HepG2 (cell line): ENCODE measurements around the gene CPNE8. TPM values are rescaled to one million over a fixed set of nuclear protein-coding genes. Genes with fewer than 3 reads are reported as not detected.
A peak's percentile ranks its signal among the peaks of the same experiment; 100 is the strongest.

Experiments
- ATAC-seq: fragments of 200-7000 bp; cut with Tn5 transposase; 3 replicates; pipeline ENCODE4 v1.9.1; 2020; ENCODE audit warnings: mild to moderate bottlenecking, moderate library complexity
- BruUV-seq: library from RNA; stranded (reverse); fragments of 400-500 nt; replicated peaks from 2 replicates; lab custom pipeline; 2021; lab: Mats Ljungman, UMichigan
- CTCF ChIA-PET: fragments of 300-600 bp; formaldehyde crosslinking; extraction: SDS; loops from one replicate; lab custom pipeline; 2021; ENCODE audit warnings: low total read pairs, inconsistent platforms, low intra/inter-chr PET ratio; lab: Yijun Ruan, JAX
- POLR2A ChIA-PET: fragments of 350-600 bp; sonication (Branson Sonifier 250); formaldehyde crosslinking; loops from one replicate; lab custom pipeline; 2020; ENCODE audit warnings: antibody characterized with exemption, inconsistent platforms; lab: Yijun Ruan, JAX
- DNase-seq: peaks from one replicate; pipeline ENCODE4 v3.0.0-alpha.2; 2015; ENCODE audit warnings: low spot score
- FAIRE-seq: peaks from 3 replicates; lab custom pipeline; 2011; peaks lifted over from hg19 to GRCh38; lab: Jason Lieb, UNC
- H2AFZ ChIP-seq: one replicate; pipeline ENCODE4 v1.6.1; 2011; ENCODE audit warnings: low read length, inconsistent platforms
- H3K27ac ChIP-seq: fragments of 300-600 bp; 3 replicates; pipeline ENCODE4 v1.8.0; 2011; ENCODE audit warnings: mixed run types, mild to moderate bottlenecking, mixed read lengths, low read length, inconsistent platforms; ENCODE audit not compliant: insufficient read depth; ENCODE audit errors: extremely low read length
- H3K27me3 ChIP-seq, 2 experiments: fragments of 200-600 bp in 1 of 2; 2 replicates in 1 of 2; 3 replicates in 1 of 2; pipeline versions ENCODE4 v1.6.0 to v1.8.0; 2011; ENCODE audit warnings: low read length in 2 of 2, mild to moderate bottlenecking in 2 of 2, moderate library complexity in 2 of 2, inconsistent platforms in 1 of 2; ENCODE audit not compliant: insufficient read depth in 2 of 2, control insufficient read depth in 1 of 2
- H3K36me3 ChIP-seq, 2 experiments: fragments of 200-600 bp in 1 of 2; replicated peaks in 1 of 2; 2 replicates in 1 of 2; 3 replicates in 1 of 2; pipeline versions ENCODE4 v1.5.1 to v1.8.0; 2011; ENCODE audit warnings: low read length in 2 of 2, inconsistent platforms in 1 of 2; ENCODE audit not compliant: insufficient read depth in 2 of 2, control insufficient read depth in 1 of 2
- H3K4me1 ChIP-seq: 2 replicates; pipeline ENCODE4 v1.5.1; 2012; ENCODE audit warnings: low read length, inconsistent platforms; ENCODE audit not compliant: insufficient read depth
- H3K4me2 ChIP-seq: 2 replicates; pipeline ENCODE4 v1.6.0; 2011; ENCODE audit warnings: low read depth, low read length, inconsistent platforms
- H3K4me3 ChIP-seq, 3 experiments: fragments of 200-600 bp in 1 of 3; sonication (generic), shearing (Covaris generic) in 1 of 3; replicated peaks in 1 of 3; 2 replicates each; pipeline ENCODE4 v1.5.1; 2011 to 2016; ENCODE audit warnings: low read length in 3 of 3, inconsistent platforms in 2 of 3, low read depth in 2 of 3, mild to moderate bottlenecking in 2 of 3, control low read depth in 1 of 3, mixed read lengths in 1 of 3; ENCODE audit not compliant: insufficient read depth in 1 of 3
- H3K79me2 ChIP-seq: one replicate; pipeline ENCODE4 v1.6.1; 2011; ENCODE audit warnings: low read length, inconsistent platforms; ENCODE audit not compliant: insufficient read depth
- H3K9ac ChIP-seq: 2 replicates; pipeline ENCODE4 v1.6.0; 2011; ENCODE audit warnings: mild to moderate bottlenecking, low read depth, low read length, inconsistent platforms; ENCODE audit not compliant: insufficient read depth
- H3K9me3 ChIP-seq: 2 replicates; pipeline ENCODE4 v1.5.1; 2012; ENCODE audit warnings: mild to moderate bottlenecking, low read length
- H4K20me1 ChIP-seq: 2 replicates; pipeline ENCODE4 v1.6.0; 2011; ENCODE audit warnings: inconsistent platforms, mild to moderate bottlenecking, low read length, moderate library complexity; ENCODE audit not compliant: insufficient read depth
- CBX2 ChIP-seq, 2 experiments: fragments of 200-600 bp in 1 of 2; sonication (generic); formaldehyde crosslinking in 1 of 2; IDR thresholded peaks; 2 replicates each; pipeline versions ENCODE4 v1.7.0 to v1.8.1; 2018 to 2022; ENCODE audit warnings: low read depth in 2 of 2, low read length in 1 of 2, mild to moderate bottlenecking in 1 of 2, missing genetic modification reagents in 1 of 2
- GMEB1 ChIP-seq: sonication (generic); formaldehyde crosslinking; IDR thresholded peaks from 2 replicates; pipeline ENCODE4 v1.5.1; 2020; ENCODE audit warnings: missing genetic modification reagents, mild to moderate bottlenecking, borderline replicate concordance
- JDP2 ChIP-seq: sonication (generic); formaldehyde crosslinking; IDR thresholded peaks from 2 replicates; pipeline ENCODE4 v1.8.1; 2022; ENCODE audit warnings: missing genetic modification reagents, borderline replicate concordance
- JUND ChIP-seq: sonication (generic); formaldehyde crosslinking; IDR thresholded peaks from 2 replicates; pipeline ENCODE4 v1.8.0; 2022; ENCODE audit warnings: mild to moderate bottlenecking, missing genetic modification reagents
- MAFG ChIP-seq: sonication (generic); formaldehyde crosslinking; IDR thresholded peaks from 2 replicates; pipeline ENCODE4 v1.5.1; 2020; ENCODE audit warnings: mild to moderate bottlenecking, missing genetic modification reagents
- MNT ChIP-seq: fragments of 450-650 bp; IDR thresholded peaks from 2 replicates; pipeline ENCODE4 v1.6.1; 2016
- PREB ChIP-seq: sonication (generic); formaldehyde crosslinking; IDR thresholded peaks from 2 replicates; pipeline ENCODE4 v1.4.0; 2020; ENCODE audit warnings: missing genetic modification reagents
- SETDB1 ChIP-seq: sonication (generic); formaldehyde crosslinking; IDR thresholded peaks from 2 replicates; pipeline ENCODE4 v1.5.1; 2020; ENCODE audit warnings: missing genetic modification reagents, mild to moderate bottlenecking, borderline replicate concordance
- SNRNP70 ChIP-seq: fragments of 200-400 bp; formaldehyde crosslinking; IDR thresholded peaks from 2 replicates; pipeline ENCODE4 v1.6.1; 2017; ENCODE audit warnings: mild to moderate bottlenecking, low read depth, low read length, moderate library complexity
- ZEB1 ChIP-seq: IDR thresholded peaks from 2 replicates; pipeline ENCODE4 v1.6.1; 2012; ENCODE audit warnings: mild to moderate bottlenecking, low read depth, inconsistent platforms; ENCODE audit not compliant: insufficient replicate concordance
- ZNF24 ChIP-seq: fragments of 450-650 bp; IDR thresholded peaks from 2 replicates; pipeline ENCODE4 v1.6.1; 2017; ENCODE audit warnings: antibody characterized with exemption, mild to moderate bottlenecking
- ZNF33A ChIP-seq: sonication (generic); formaldehyde crosslinking; IDR thresholded peaks from 2 replicates; pipeline ENCODE4 v1.5.1; 2020; ENCODE audit warnings: missing genetic modification reagents, mild to moderate bottlenecking, moderate library complexity, borderline replicate concordance
- ZNF549 ChIP-seq: sonication (generic); formaldehyde crosslinking; IDR thresholded peaks from 2 replicates; pipeline ENCODE4 v1.5.0; 2020; ENCODE audit warnings: missing genetic modification reagents
- ZNF713 ChIP-seq: sonication (generic); formaldehyde crosslinking; IDR thresholded peaks from 2 replicates; pipeline ENCODE4 v1.4.0; 2020; ENCODE audit warnings: mild to moderate bottlenecking, missing genetic modification reagents
- ZNF777 ChIP-seq: sonication (generic); formaldehyde crosslinking; IDR thresholded peaks from 2 replicates; pipeline ENCODE4 v1.4.0; 2020; ENCODE audit warnings: missing genetic modification reagents
- ZSCAN21 ChIP-seq: sonication (generic); formaldehyde crosslinking; IDR thresholded peaks from 2 replicates; pipeline ENCODE4 v1.8.0; 2022; ENCODE audit warnings: mild to moderate bottlenecking, missing genetic modification reagents, moderate library complexity, borderline replicate concordance
- WGBS: methylation state at CpG from one replicate; pipeline ENCODE4 v1.1.6; 2017; ENCODE audit warnings: low lambda C conversion rate; 5-methylcytosine and 5-hydroxymethylcytosine counted together
- in situ Hi-C: cut with HindIII; loops from 2 replicates; pipeline ENCODE4 v1.10.0; 2017; ENCODE audit warnings: low pct_unique_long_range_greater_than_20kb; ENCODE audit not compliant: extremely low pct_ligation_motif_present
- intact Hi-C: fragments of 100-400 bp; cut with micrococcal nuclease; formaldehyde crosslinking; loops from one replicate; pipeline ENCODE4 v1.10.0; 2022; ENCODE audit not compliant: unreplicated experiment
- polyA plus RNA-seq, 8 experiments: library from polyadenylated mRNA; depleted of rRNA in 3 of 8; stranded (reverse) in 7 of 8; unstranded in 1 of 8; fragments of >200 nt; fragmentation: Illumina TruSeq in 4 of 8; extraction: Trizol in 4 of 8; gene quantifications; 2 replicates each; pipeline versions ENCODE4 v1.2.1 to v1.2.3, GENCODE V29; 2011 to 2016; ENCODE audit warnings: low read depth in 4 of 8, missing spikeins in 1 of 8, mixed read lengths in 1 of 8; ENCODE audit not compliant: insufficient read depth in 1 of 8
- total RNA-seq, 5 experiments: library from RNA; depleted of rRNA; stranded (reverse); fragments of >200 nt; fragmentation: Illumina TruSeq; extraction: Trizol; gene quantifications; 2 replicates each; pipeline ENCODE4 v1.2.3, GENCODE V29; 2016; ENCODE audit warnings: low read depth in 1 of 5

CPNE8 gene
- total and polyA plus RNA-seq, 2 of the 13 experiments (the other 11 are each of a cell fraction or from before 2014, with no cell fraction given): 2.4 to 2.7 TPM

GRCh38 chr12:38949363-38949762 is 44.0 kb upstream of the CPNE8 start:
- no peaks in the 10 kb centered on the region for H4K20me1 ChIP-seq
- no peaks in the 10 kb centered on the region for H3K9me3 ChIP-seq
- ATAC-seq (no peak), FAIRE-seq (no peak), DNase-seq (peak; percentile 1)
- ChIA-PET CTCF (no interaction called here), POLR2A (no interaction called here)
- H3K4me3 ChIP-seq: no peak overlapping the region
- 4% methylated on average over 2 of the region's 2 CpGs for WGBS
- H3K79me2 ChIP-seq: no peaks in the 10 kb centered on the region
- no peak overlapping the region for H3K9ac ChIP-seq
- TF ChIP-seq GMEB1 (CRISPR knock-in tag) (no peak), MNT (no peak), SNRNP70 (no peak), CBX2 (IDR thresholded peaks at IDR 0.05; ENCODE audit: low read depth, low read length) (no peak), CBX2 (CRISPR knock-in tag; IDR thresholded peaks at IDR 0.05; ENCODE audit: low read depth) (no peak)
- in situ Hi-C loops (no loop called here), intact Hi-C loops (no loop called here)
- no peak overlapping the region for H2AFZ ChIP-seq
- BruUV-seq: no TSS peak
- H3K27me3 ChIP-seq: no peaks in the 10 kb centered on the region
- H3K4me1 ChIP-seq: no peaks in the 10 kb centered on the region
- H3K27ac ChIP-seq: no peak overlapping the region
- no peak overlapping the region for H3K4me2 ChIP-seq
- no peaks in the 10 kb centered on the region for H3K36me3 ChIP-seq

- no peak overlapping the region for H3K4me2 ChIP-seq
- ChIA-PET POLR2A (no interaction called here), CTCF (no interaction called here)
- no peak overlapping the region for H2AFZ ChIP-seq
- H4K20me1 ChIP-seq: no peaks in the 10 kb centered on the region
- intact Hi-C loops (no loop called here), in situ Hi-C loops (no loop called here)
- no peak overlapping the region for H3K4me3 ChIP-seq
- no peak for FAIRE-seq
- H3K36me3 ChIP-seq: no peaks in the 10 kb centered on the region
- no peaks in the 10 kb centered on the region for H3K9me3 ChIP-seq
- BruUV-seq: no TSS peak
- 3% methylated on average over 1 of the region's 1 CpG for WGBS
- H3K9ac ChIP-seq: no peak overlapping the region
- no peaks in the 10 kb centered on the region for H3K27me3 ChIP-seq
- no peak for DNase-seq
- H3K4me1 ChIP-seq: peaks cover 11% of the 10 kb centered on the region
- no peak for ATAC-seq
- no peak overlapping the region for H3K27ac ChIP-seq
- no peaks in the 10 kb centered on the region for H3K79me2 ChIP-seq
- TF ChIP-seq JDP2 (no peak), ZSCAN21 (CRISPR knock-in tag) (no peak), MAFG (no peak), ZEB1 (no peak), PREB (CRISPR knock-in tag) (no peak), ZNF33A (CRISPR knock-in tag) (no peak), SETDB1 (CRISPR knock-in tag) (no peak), ZNF713 (CRISPR knock-in tag) (no peak), ZNF777 (CRISPR knock-in tag) (no peak), ZNF24 (no peak), ZNF549 (no peak), JUND (CRISPR knock-in tag) (no peak)
Observed at GRCh38 chr12:38934686-38935085, 29.3 kb upstream of the CPNE8 start.
